Mesenchymal stem cell (in vitro differentiated cells and primary cell): Measurements from ENCODE around the gene SCML1.

Source experiments
- DNase-seq: peaks from one replicate; pipeline ENCODE4 v3.0.0-alpha.2; 2013
- H2AFZ ChIP-seq: one replicate; pipeline ENCODE4 v1.6.1; 2013; ENCODE audit warnings: low read depth, mild to moderate bottlenecking, control low read depth, inconsistent platforms, low read length, moderate library complexity
- H2AK5ac ChIP-seq: 2 replicates; pipeline ENCODE4 v1.6.1; 2013; ENCODE audit warnings: low read length, moderate library complexity, mild to moderate bottlenecking, inconsistent platforms; ENCODE audit not compliant: severe bottlenecking
- H2BK120ac ChIP-seq: one replicate; pipeline ENCODE4 v1.6.1; 2013; ENCODE audit warnings: low read depth, mild to moderate bottlenecking, inconsistent platforms, low read length, moderate library complexity
- H2BK12ac ChIP-seq, 2 experiments: one replicate each; pipeline ENCODE4 v1.6.1; 2013; ENCODE audit warnings: inconsistent platforms in 2 of 2, low read length in 2 of 2, mild to moderate bottlenecking in 2 of 2, moderate library complexity in 2 of 2, control low read depth in 1 of 2
- H2BK15ac ChIP-seq: one replicate; pipeline ENCODE4 v1.6.1; 2013; ENCODE audit warnings: mild to moderate bottlenecking, low read depth, inconsistent platforms; ENCODE audit not compliant: poor library complexity, severe bottlenecking
- H2BK5ac ChIP-seq: 2 replicates; pipeline ENCODE4 v1.6.1; 2013; ENCODE audit warnings: low read depth, mild to moderate bottlenecking, low read length, control low read depth, inconsistent platforms; ENCODE audit not compliant: poor library complexity, severe bottlenecking
- H3K14ac ChIP-seq, 2 experiments: one replicate each; pipeline ENCODE4 v1.6.1; 2013; ENCODE audit warnings: inconsistent platforms in 2 of 2, low read length in 2 of 2, control low read depth in 1 of 2, mild to moderate bottlenecking in 1 of 2, moderate library complexity in 1 of 2
- H3K18ac ChIP-seq, 2 experiments: one replicate each; pipeline ENCODE4 v1.6.1; 2013; ENCODE audit warnings: inconsistent platforms in 2 of 2, low read length in 2 of 2, control low read depth in 1 of 2, low read depth in 1 of 2, mild to moderate bottlenecking in 1 of 2
- H3K23ac ChIP-seq, 2 experiments: one replicate each; pipeline ENCODE4 v1.6.1; 2013; ENCODE audit warnings: inconsistent platforms in 2 of 2, low read length in 2 of 2, mild to moderate bottlenecking in 2 of 2, moderate library complexity in 2 of 2, control low read depth in 1 of 2
- H3K27ac ChIP-seq: 2 replicates; pipeline ENCODE4 v1.5.1; 2013; ENCODE audit warnings: mild to moderate bottlenecking, moderate library complexity, low read length, control low read depth, inconsistent platforms; ENCODE audit not compliant: poor library complexity, severe bottlenecking
- H3K27me3 ChIP-seq, 2 experiments: 2 replicates each; pipeline versions ENCODE4 v1.6.1 to v1.7.0; 2013; ENCODE audit warnings: low read length in 2 of 2, mild to moderate bottlenecking in 2 of 2, moderate library complexity in 2 of 2, control low read depth in 1 of 2, inconsistent platforms in 1 of 2; ENCODE audit not compliant: control insufficient read depth in 1 of 2, insufficient read depth in 1 of 2
- H3K36me3 ChIP-seq, 2 experiments: 2 replicates each; pipeline versions ENCODE4 v1.6.1 to v1.7.0; 2013; ENCODE audit warnings: low read length in 2 of 2, control low read depth in 1 of 2, inconsistent platforms in 1 of 2, low read depth in 1 of 2, mild to moderate bottlenecking in 1 of 2; ENCODE audit not compliant: insufficient read depth in 2 of 2, control insufficient read depth in 1 of 2
- H3K4ac ChIP-seq, 2 experiments: one replicate each; pipeline ENCODE4 v1.6.1; 2013; ENCODE audit warnings: inconsistent platforms in 2 of 2, low read length in 2 of 2, mild to moderate bottlenecking in 2 of 2, moderate library complexity in 2 of 2, control low read depth in 1 of 2, low read depth in 1 of 2
- H3K4me1 ChIP-seq: 2 replicates; pipeline ENCODE4 v1.6.1; 2013; ENCODE audit warnings: low read depth, low read length, control low read depth; ENCODE audit not compliant: control insufficient read depth, insufficient read depth
- H3K4me2 ChIP-seq: 2 replicates; pipeline ENCODE4 v1.6.1; 2013; ENCODE audit warnings: low read length, mild to moderate bottlenecking, inconsistent platforms; ENCODE audit not compliant: poor library complexity, severe bottlenecking
- H3K4me3 ChIP-seq, 2 experiments: 2 replicates each; pipeline versions ENCODE4 v1.5.1 to v1.7.0; 2013; ENCODE audit warnings: low read length in 2 of 2, mild to moderate bottlenecking in 2 of 2, control low read depth in 1 of 2, low read depth in 1 of 2; ENCODE audit not compliant: insufficient read depth in 1 of 2
- H3K79me1 ChIP-seq: replicated peaks from 2 replicates; pipeline ENCODE4 v1.6.1; 2013; ENCODE audit warnings: mild to moderate bottlenecking, control low read depth, low read length, inconsistent platforms; ENCODE audit not compliant: poor library complexity, severe bottlenecking
- H3K9ac ChIP-seq: 2 replicates; pipeline ENCODE4 v1.7.0; 2013; ENCODE audit warnings: mild to moderate bottlenecking, low read length, moderate library complexity
- H3K9me3 ChIP-seq: 2 replicates; pipeline ENCODE4 v1.7.0; 2013; ENCODE audit warnings: mild to moderate bottlenecking, low read length; ENCODE audit not compliant: control insufficient read depth
- H4K8ac ChIP-seq: one replicate; pipeline ENCODE4 v1.6.1; 2013; ENCODE audit warnings: inconsistent platforms, mild to moderate bottlenecking, low read length, moderate library complexity
- H4K91ac ChIP-seq: one replicate; pipeline ENCODE4 v1.6.1; 2013; ENCODE audit warnings: mild to moderate bottlenecking, low read length, inconsistent platforms
- WGBS: methylation state at CpG from one replicate; pipeline ENCODE4 v1.1.7; 2013; ENCODE audit warnings: mixed read lengths; 5-methylcytosine and 5-hydroxymethylcytosine counted together

The SCML1 gene

GRCh38 chrX:17748684-17749083, 11.4 kb downstream of the SCML1 start:
- peaks cover 3 to 16% of the 10 kb centered on the region in 2 experiments for H3K36me3 ChIP-seq
- no peak overlapping the region for H2BK15ac ChIP-seq
- peaks cover 0 to 4% of the 10 kb centered on the region in 2 experiments for H3K27me3 ChIP-seq
- peaks cover 2% of the 10 kb centered on the region for H3K4me1 ChIP-seq
- H3K4ac ChIP-seq: no peak overlapping the region
- no peak overlapping the region for H3K9ac ChIP-seq
- H3K14ac ChIP-seq: no peak overlapping the region
- no peak overlapping the region for H2BK12ac ChIP-seq
- H4K8ac ChIP-seq: no peak overlapping the region
- no peak overlapping the region for H4K91ac ChIP-seq
- no peak overlapping the region for H2BK120ac ChIP-seq
- H3K23ac ChIP-seq: no peak overlapping the region
- no peak overlapping the region for H3K4me3 ChIP-seq
- no peak overlapping the region for H3K18ac ChIP-seq
- H2AK5ac ChIP-seq: no peak overlapping the region
- no peak overlapping the region for H2BK5ac ChIP-seq
- H3K27ac ChIP-seq: no peak overlapping the region
- H3K4me2 ChIP-seq: no peak overlapping the region
- peaks cover 6% of the 10 kb centered on the region for H3K79me1 ChIP-seq
- no peaks in the 10 kb centered on the region for H3K9me3 ChIP-seq
- DNase-seq: no peak
- no peak overlapping the region for H2AFZ ChIP-seq
- WGBS: no CpG with 5 or more reads among the region's 5 CpGs

GRCh38 chrX:17750436-17750835, 13.1 kb downstream of the SCML1 start:
- H2BK5ac ChIP-seq: no peak overlapping the region
- no peak overlapping the region for H3K27ac ChIP-seq
- peaks cover 3 to 16% of the 10 kb centered on the region in 2 experiments for H3K36me3 ChIP-seq
- no peak overlapping the region for H3K23ac ChIP-seq
- H3K4me3 ChIP-seq: no peak overlapping the region
- H2AFZ ChIP-seq: no peak overlapping the region
- peaks cover 0 to 4% of the 10 kb centered on the region in 2 experiments for H3K27me3 ChIP-seq
- H2AK5ac ChIP-seq: no peak overlapping the region
- H3K9ac ChIP-seq: no peak overlapping the region
- H3K4me2 ChIP-seq: no peak overlapping the region
- H3K18ac ChIP-seq: no peak overlapping the region
- 100% methylated on average over 1 of the region's 3 CpGs for WGBS
- no peak overlapping the region for H3K14ac ChIP-seq
- H3K79me1 ChIP-seq: peaks cover 6% of the 10 kb centered on the region
- no peak overlapping the region for H4K8ac ChIP-seq
- no peak overlapping the region for H2BK12ac ChIP-seq
- H2BK120ac ChIP-seq: no peak overlapping the region
- H3K4me1 ChIP-seq: peaks cover 2% of the 10 kb centered on the region
- DNase-seq: no peak
- no peaks in the 10 kb centered on the region for H3K9me3 ChIP-seq
- H3K4ac ChIP-seq: no peak overlapping the region
- H2BK15ac ChIP-seq: no peak overlapping the region
- H4K91ac ChIP-seq: no peak overlapping the region

GRCh38 chrX:17758382-17758781, 21.1 kb downstream of the SCML1 start:
- H3K4me3 ChIP-seq: no peak overlapping the region
- no peaks in the 10 kb centered on the region for H3K36me3 ChIP-seq
- H3K27me3 ChIP-seq: peaks cover 0 to 4% of the 10 kb centered on the region in 2 experiments
- no peak overlapping the region for H3K14ac ChIP-seq
- no peak overlapping the region for H2BK5ac ChIP-seq
- H4K8ac ChIP-seq: no peak overlapping the region
- WGBS: 100% methylated on average over 1 of the region's 2 CpGs
- no peak for DNase-seq
- H3K23ac ChIP-seq: no peak overlapping the region
- H3K27ac ChIP-seq: no peak overlapping the region
- no peak overlapping the region for H2AFZ ChIP-seq
- no peak overlapping the region for H4K91ac ChIP-seq
- H3K9me3 ChIP-seq: no peaks in the 10 kb centered on the region
- no peak overlapping the region for H3K18ac ChIP-seq
- no peaks in the 10 kb centered on the region for H3K79me1 ChIP-seq
- H2AK5ac ChIP-seq: no peak overlapping the region
- no peak overlapping the region for H2BK15ac ChIP-seq
- no peak overlapping the region for H3K4ac ChIP-seq
- no peak overlapping the region for H2BK12ac ChIP-seq
- no peak overlapping the region for H3K4me2 ChIP-seq
- no peak overlapping the region for H3K9ac ChIP-seq
- no peak overlapping the region for H2BK120ac ChIP-seq
- H3K4me1 ChIP-seq: no peaks in the 10 kb centered on the region

GRCh38 chrX:17759990-17760389, 22.7 kb downstream of the SCML1 start:
- WGBS: no CpG with 5 or more reads among the region's 1 CpG
- H4K8ac ChIP-seq: no peak overlapping the region

More at GRCh38 chrX:17759990-17760389, 22.7 kb downstream of the SCML1 start:
- peaks cover 0 to 10% of the 10 kb centered on the region in 2 experiments for H3K27me3 ChIP-seq
- H3K27ac ChIP-seq: no peak overlapping the region
- no peak overlapping the region for H2BK5ac ChIP-seq
- no peak overlapping the region for H3K23ac ChIP-seq
- no peaks in the 10 kb centered on the region for H3K79me1 ChIP-seq
- no peak overlapping the region for H3K14ac ChIP-seq
- H3K9me3 ChIP-seq: no peaks in the 10 kb centered on the region
- no peak overlapping the region for H3K4ac ChIP-seq
- H2BK12ac ChIP-seq: no peak overlapping the region
- no peak overlapping the region for H2BK15ac ChIP-seq
- H2AK5ac ChIP-seq: no peak overlapping the region
- no peak overlapping the region for H3K4me3 ChIP-seq
- no peaks in the 10 kb centered on the region for H3K4me1 ChIP-seq
- H2AFZ ChIP-seq: no peak overlapping the region
- H3K4me2 ChIP-seq: no peak overlapping the region
- no peak overlapping the region for H3K18ac ChIP-seq
- H3K9ac ChIP-seq: no peak overlapping the region
- no peak overlapping the region for H2BK120ac ChIP-seq
- no peak for DNase-seq
- H3K36me3 ChIP-seq: no peaks in the 10 kb centered on the region
- H4K91ac ChIP-seq: no peak overlapping the region
